Loucy (cell line): ENCODE results near the gene NDUFAF3.
A peak's percentile ranks its signal among the peaks of the same experiment; 100 is the strongest.

Experiments
- EZH2phosphoT487 ChIP-seq: fragments of 200-600 bp; IDR thresholded peaks from 2 replicates; pipeline ENCODE4 v1.6.1; 2018; ENCODE audit warnings: antibody characterized with exemption, mild to moderate bottlenecking, moderate library complexity, borderline replicate concordance
- TF ChIP-seq, protein P1 (sequence below): fragments of 200-600 bp; sonication (generic); conservative IDR thresholded peaks from 2 replicates; pipeline ENCODE4 v1.5.1; 2014; ENCODE audit warnings: mild to moderate bottlenecking, antibody characterized with exemption, low read length

DNA sequence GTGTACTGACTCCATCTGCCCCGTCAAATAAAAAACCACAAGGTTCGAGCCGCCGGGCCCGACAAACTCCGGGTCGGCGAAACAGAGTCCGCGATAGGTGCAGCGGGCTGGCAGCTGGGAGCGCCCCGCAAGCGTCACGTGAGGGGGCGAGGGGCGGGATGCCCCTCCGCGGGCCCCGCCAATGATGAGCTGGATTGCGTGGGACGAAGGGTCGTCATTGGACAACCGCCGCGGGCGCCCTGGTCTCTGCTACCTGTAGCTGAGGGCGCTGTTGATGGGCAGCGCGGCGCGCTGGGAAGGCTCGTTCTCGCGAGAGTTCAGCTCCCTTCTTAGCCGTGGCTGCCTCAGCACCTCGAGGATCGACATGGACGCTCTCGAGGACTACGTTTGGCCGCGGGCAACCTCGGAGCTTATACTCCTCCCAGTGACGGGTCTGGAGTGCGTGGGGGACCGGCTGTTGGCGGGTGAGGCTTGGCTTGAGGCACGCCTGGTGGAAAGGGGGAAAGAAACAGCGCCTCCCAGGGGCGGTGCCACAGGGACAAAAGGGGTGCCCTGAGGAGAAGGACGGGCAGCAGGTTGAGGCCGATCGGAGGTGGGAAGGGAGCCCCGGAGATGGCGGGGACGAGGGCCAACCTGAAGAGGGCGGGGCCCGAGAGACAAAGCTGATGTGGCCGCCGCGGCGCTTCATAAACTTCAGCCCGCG lies 14.7 kb upstream of the NDUFAF3 start, which contains the start of gene WDR6:
- TF ChIP-seq, protein P1, sequence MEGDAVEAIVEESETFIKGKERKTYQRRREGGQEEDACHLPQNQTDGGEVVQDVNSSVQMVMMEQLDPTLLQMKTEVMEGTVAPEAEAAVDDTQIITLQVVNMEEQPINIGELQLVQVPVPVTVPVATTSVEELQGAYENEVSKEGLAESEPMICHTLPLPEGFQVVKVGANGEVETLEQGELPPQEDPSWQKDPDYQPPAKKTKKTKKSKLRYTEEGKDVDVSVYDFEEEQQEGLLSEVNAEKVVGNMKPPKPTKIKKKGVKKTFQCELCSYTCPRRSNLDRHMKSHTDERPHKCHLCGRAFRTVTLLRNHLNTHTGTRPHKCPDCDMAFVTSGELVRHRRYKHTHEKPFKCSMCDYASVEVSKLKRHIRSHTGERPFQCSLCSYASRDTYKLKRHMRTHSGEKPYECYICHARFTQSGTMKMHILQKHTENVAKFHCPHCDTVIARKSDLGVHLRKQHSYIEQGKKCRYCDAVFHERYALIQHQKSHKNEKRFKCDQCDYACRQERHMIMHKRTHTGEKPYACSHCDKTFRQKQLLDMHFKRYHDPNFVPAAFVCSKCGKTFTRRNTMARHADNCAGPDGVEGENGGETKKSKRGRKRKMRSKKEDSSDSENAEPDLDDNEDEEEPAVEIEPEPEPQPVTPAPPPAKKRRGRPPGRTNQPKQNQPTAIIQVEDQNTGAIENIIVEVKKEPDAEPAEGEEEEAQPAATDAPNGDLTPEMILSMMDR, result peak; percentile 56
- no peak for TF ChIP-seq EZH2phosphoT487
